Duodenal mucosa (tissue), 2 donors: ENCODE results near the gene CALML6.
"Not testable (repeated sequence)": the region's sequence is repeated elsewhere in the genome, so short reads cannot be mapped to it uniquely, and the experiment has no call there.

Experiments
- H3K27ac ChIP-seq: one replicate; pipeline ENCODE4 v1.7.0; 2013; ENCODE audit warnings: low read depth, low read length
- H3K27me3 ChIP-seq, 2 donors: one replicate each; pipeline ENCODE4 v1.7.0; 2013; ENCODE audit warnings: low read length in 2 of 2, control low read depth in 1 of 2; ENCODE audit not compliant: insufficient read depth in 2 of 2, control insufficient read depth in 1 of 2
- H3K36me3 ChIP-seq, 2 donors: one replicate each; pipeline ENCODE4 v1.7.0; 2013; ENCODE audit warnings: low read length in 2 of 2, control low read depth in 1 of 2; ENCODE audit not compliant: insufficient read depth in 2 of 2, control insufficient read depth in 1 of 2
- H3K4me1 ChIP-seq, 2 donors: one replicate each; pipeline ENCODE4 v1.7.0; 2013; ENCODE audit warnings: low read length in 2 of 2, control low read depth in 1 of 2; ENCODE audit not compliant: insufficient read depth in 2 of 2, control insufficient read depth in 1 of 2
- H3K4me3 ChIP-seq, 2 donors: one replicate each; pipeline ENCODE4 v1.7.0; 2013; ENCODE audit warnings: low read length in 2 of 2, low read depth in 1 of 2
- H3K9ac ChIP-seq, 2 donors: one replicate each; pipeline ENCODE4 v1.7.0; 2013; ENCODE audit warnings: low read length in 2 of 2, low read depth in 1 of 2
- H3K9me3 ChIP-seq, 2 donors: one replicate each; pipeline ENCODE4 v1.7.0; 2013; ENCODE audit warnings: low read length in 2 of 2, control low read depth in 1 of 2; ENCODE audit not compliant: control insufficient read depth in 1 of 2

Gene CALML6

DNA sequence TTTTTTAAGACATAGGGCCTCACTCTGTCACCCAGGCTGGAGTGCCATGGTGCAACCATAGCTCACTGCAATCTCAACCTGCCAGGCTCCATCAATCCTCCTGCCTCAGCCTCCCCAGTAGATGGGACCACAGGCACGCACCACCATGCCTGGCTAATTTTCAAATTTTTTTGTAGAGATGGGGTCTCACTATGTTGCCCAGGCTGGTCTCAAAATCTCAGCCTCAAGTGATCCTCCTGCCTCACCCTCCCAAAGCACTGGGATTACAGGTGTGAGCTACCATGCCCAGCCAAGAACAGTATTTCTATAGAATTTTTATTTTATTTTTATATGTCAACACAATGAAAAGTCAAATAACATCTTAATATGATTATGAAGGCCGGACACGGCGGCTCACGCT, 35.1 kb upstream of the CALML6 start:
- Histone ChIP-seq H3K27ac (no peak overlapping the region), H3K27me3 (no peaks in the 10 kb centered on the region), H3K4me3 (no peak overlapping the region), H3K4me1 (peaks cover 54 to 57% of the 10 kb centered on the region in 2 donors), H3K9me3 (no peaks in the 10 kb centered on the region), H3K9ac (no peak overlapping the region), H3K36me3 (peaks cover 7 to 29% of the 10 kb centered on the region in 2 donors)

DNA sequence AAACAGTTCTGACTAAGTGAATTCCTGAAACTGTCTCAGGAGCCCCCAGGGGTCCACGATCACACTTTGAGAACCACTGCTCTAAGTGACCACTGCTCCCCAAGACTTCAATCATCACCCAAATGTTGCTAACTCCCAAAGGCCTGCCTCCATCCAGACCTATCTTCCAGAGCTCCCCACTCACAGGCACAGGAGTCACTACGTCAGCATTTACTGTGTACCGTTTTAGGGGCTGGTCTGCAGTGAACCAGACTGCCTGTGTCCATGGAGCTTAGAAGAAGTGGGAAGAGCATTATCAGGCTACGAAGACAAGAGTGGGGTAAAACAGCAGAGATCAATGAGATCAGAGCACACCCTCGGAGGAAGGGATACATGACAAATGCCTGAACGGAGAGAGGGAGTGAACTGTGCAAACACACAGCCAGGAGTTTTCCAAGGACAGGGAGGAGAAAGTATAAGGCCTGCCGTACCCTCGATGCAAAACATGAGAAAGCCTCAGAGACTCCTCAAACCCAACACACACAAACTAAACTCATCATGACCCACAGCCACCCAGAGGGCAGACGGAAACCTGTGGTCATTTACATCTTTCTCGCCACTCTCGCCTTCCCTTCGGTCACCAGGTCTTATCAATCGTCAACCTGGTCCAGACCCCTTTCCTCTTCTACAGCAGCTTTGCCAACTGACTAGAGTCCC, 34.3 kb upstream of the CALML6 start:
- Histone ChIP-seq H3K9me3 (no peaks in the 10 kb centered on the region), H3K27me3 (no peaks in the 10 kb centered on the region), H3K4me3 (peak overlapping the region; percentile 8 to 48), H3K4me1 (peaks cover 54 to 57% of the 10 kb centered on the region in 2 donors), H3K9ac (peak overlapping the region; percentile 3 to 50), H3K27ac (peak overlapping the region; percentile 41), H3K36me3 (peaks cover 7 to 21% of the 10 kb centered on the region in 2 donors)

DNA sequence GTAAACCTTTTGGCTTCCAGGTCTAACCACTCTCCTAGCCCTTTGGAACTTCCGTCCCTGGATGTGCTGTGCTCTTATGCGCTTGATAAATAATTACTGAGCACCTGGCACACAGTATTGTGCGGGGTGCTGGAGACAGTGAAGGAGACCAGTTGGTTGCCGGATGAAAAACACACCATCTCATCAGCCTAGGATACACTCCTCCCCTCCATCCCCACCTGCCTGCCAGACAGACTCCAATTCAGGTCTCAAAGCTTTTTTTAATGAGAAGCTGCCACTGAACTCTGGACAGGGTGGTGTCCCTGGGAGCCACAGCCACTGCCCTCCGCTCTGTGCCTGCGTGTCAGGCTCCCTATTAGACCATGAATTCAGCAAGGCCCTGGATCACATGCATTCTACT, 33.3 kb upstream of the CALML6 start:
- H3K9ac ChIP-seq, result peak overlapping the region; percentile 3 to 50
- no peaks in the 10 kb centered on the region for H3K27me3 ChIP-seq
- H3K27ac ChIP-seq, result peak overlapping the region; percentile 53
- peaks cover 48 to 50% of the 10 kb centered on the region in 2 donors for H3K4me1 ChIP-seq
- no peaks in the 10 kb centered on the region for H3K9me3 ChIP-seq
- peaks cover 4 to 11% of the 10 kb centered on the region in 2 donors for H3K36me3 ChIP-seq
- H3K4me3 ChIP-seq, result peak overlapping the region; percentile 9 to 21

DNA sequence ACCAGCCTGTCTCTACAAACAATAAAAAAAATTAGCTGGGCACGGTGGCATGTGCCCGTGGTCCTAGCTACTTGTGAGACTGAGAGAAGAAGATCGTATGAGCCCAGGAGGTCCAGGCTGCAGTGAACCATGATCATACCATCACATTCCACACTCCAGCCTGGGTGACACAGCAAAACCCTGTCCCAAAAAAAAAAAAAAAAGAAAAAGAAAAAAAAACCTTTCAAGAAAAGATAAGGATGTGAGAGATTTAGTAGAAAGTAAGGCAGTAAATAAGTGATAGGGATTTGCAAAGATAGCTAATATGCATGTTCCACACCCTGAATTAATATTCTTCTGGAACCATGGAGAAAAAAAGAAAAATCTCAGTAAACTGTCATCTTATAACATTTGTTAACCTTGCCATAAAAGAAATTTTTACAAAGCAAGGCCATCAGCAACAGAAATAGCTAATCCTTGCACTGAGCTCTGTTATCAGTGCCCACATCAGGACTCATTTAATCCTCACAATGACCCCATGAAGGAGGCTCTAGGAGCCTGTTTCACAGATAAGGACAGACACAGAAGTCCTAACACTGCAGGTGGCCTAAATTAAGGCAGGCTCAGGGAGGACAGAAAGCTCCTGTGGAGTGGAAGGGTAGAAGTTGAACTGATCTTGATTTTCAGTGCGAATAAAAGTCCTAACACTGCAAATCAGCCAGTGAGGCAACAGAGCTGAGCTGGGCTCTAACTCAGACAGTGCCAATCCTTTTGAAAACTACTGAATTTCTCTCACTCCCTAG, 31.8 kb upstream of the CALML6 start:
- no peaks in the 10 kb centered on the region for H3K9me3 ChIP-seq
- H3K27me3 ChIP-seq, result no peaks in the 10 kb centered on the region
- H3K9ac ChIP-seq, result peak overlapping the region in 1 of 2 donors; percentile 35
- H3K27ac ChIP-seq, result no peak overlapping the region
- H3K4me3 ChIP-seq, result no peak overlapping the region
- peaks cover 48 to 52% of the 10 kb centered on the region in 2 donors for H3K4me1 ChIP-seq
- peaks cover 4 to 6% of the 10 kb centered on the region in 2 donors for H3K36me3 ChIP-seq

DNA sequence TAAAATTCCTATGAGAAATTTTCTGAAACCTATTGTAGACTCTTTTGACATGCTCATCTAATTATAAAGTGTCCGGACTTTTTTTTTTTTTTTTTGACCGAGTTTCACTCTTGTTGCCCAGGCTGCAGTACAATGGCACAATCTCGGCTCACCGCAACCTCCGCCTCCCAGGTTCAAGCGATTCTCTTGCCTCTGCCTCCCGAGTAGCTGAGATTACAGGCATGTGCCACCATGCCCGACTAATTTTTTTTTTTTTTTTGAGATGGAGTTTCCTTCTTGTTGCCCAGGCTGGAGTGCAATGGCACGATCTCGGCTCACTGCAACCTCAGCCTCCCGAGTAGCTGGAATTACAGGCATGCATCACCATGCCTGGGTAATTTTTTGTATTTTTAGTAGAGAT, 31.2 kb upstream of the CALML6 start:
- H3K27ac ChIP-seq, H3K9me3 ChIP-seq, H3K9ac ChIP-seq, H3K36me3 ChIP-seq, H3K27me3 ChIP-seq, H3K4me3 ChIP-seq: not testable (repeated sequence)
- peaks cover 49 to 51% of the 10 kb centered on the region in 2 donors for H3K4me1 ChIP-seq

DNA sequence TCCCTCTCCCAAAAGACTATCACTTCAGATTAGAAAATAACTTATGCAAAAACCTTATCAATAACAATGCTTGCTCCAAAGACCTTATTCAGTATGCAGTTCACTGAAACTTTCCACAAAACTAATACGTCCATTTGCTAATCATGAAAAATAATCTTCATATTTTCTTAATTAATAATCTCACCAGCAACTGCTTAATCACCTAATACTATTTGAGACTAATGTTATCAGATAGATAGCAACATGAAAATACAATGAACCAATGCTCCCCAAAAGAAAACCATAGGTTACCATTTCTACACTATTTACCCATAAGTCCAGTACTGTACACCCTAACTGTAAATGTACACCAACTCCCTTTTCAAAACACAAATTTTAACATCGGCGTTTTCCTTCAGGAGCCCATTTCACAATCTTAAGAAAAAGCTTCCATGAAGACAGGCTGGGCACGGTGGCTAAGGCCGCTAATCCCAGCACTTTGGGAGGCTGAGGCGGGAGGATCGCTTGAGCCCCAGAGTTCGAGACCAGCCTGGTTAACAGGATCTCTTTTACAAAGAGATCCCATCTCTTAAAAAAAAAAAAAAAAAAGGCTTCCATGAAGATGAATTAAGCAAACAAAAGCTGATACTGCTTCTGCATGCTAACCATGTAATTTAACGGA, 25.8 kb upstream of the CALML6 start:
- Histone ChIP-seq H3K9me3 (no peaks in the 10 kb centered on the region), H3K36me3 (no peaks in the 10 kb centered on the region), H3K27me3 (no peaks in the 10 kb centered on the region), H3K9ac (peak overlapping the region; percentile 63 to 80), H3K27ac (no peak overlapping the region), H3K4me1 (peaks cover 39 to 42% of the 10 kb centered on the region in 2 donors), H3K4me3 (peak overlapping the region; percentile 78 to 80)

DNA sequence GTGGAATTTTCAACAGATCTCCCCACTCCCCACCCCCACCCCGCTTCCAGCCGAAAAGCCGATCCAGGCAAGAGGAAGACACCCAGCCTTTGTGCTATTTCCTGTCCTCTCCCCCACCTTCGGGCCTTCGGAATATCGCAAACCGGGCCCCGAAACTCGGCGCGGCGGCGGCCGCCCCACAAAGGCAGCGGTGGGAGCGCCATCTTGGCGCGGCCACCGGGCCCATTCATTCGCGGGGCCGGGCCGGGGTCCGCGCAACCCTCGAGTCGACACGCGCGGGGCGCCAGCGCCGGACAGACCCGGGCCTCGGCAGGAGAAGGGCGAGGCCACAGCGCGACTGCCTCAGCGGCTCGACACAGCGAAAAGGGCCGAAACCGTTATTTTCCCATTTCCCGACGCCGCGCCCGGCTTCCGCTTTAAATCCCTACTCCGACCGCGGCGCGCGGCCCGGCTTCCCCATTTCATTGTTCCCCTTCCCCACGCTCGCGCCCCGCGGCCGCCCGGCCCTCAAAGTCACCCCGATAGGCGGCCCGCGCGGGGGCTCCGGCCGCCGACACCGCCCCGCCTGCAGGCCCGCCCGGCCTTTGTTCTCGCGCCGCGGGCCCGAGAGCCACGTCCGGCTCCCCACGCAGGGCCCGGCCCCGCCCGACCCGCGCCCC, 25.1 kb upstream of the CALML6 start:
- Histone ChIP-seq H3K27me3 (no peaks in the 10 kb centered on the region), H3K9me3 (no peaks in the 10 kb centered on the region), H3K4me1 (peaks cover 37 to 45% of the 10 kb centered on the region in 2 donors), H3K27ac (peak overlapping the region; percentile 56), H3K9ac (peak overlapping the region; percentile 63 to 80), H3K36me3 (no peaks in the 10 kb centered on the region), H3K4me3 (peak overlapping the region; percentile 78 to 80)

DNA sequence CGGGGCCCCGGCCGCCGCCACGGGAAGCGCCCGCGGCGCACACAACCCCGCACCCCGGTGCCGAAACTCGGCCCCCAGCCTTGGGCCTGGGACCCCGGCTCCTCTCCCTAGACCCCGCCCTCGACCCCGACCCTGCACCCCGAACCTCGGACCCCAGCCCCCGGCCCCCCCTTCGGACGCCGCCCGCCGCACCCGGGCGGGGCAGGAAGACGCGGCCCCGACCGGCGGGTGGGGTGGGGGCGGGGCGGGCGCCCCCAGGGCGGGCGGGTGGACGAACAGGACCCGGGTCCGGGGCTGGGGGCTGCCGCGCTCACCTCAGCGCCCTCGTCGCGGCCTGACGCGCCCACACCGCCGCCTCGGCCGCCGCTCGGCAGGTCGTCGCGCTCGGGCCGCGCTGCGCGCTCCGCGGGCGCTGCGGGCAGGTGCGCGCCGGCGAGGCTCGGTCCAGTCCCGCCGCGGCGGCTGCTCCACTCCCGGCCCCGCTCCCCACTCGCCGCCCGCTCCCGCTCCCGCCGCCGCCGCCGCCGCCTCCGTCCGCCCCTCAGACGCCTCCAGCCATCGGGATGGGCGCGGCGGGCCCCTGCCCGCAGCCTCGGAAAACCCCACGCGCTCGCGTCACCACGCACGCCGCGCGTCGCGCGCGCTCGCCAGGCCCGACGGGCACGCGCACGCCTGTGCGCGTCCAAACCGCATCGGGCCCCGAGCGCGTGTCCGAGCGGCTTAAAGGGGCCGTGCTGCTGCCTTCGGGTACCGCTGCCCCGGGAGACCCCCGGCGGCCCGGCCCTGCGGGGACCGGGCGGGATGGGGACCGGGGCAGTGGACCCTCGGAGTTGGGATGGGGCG, 24.3 kb upstream of the CALML6 start, which contains the start of gene GNB1:
Gene GNB1, minus strand, starts transcription at position 582 of the 843 bp plus-strand sequence. CDS start 65,634 bp downstream, outside the sequence.
- Histone ChIP-seq H3K36me3 (no peaks in the 10 kb centered on the region), H3K9ac (peak within 1 kb of the TSS; percentile 81 to 91), H3K4me1 (peaks cover 45 to 52% of the 10 kb centered on the region in 2 donors), H3K9me3 (no peaks in the 10 kb centered on the region), H3K4me3 (peak within 1 kb of the TSS; percentile 80 to 83), H3K27ac (peak within 1 kb of the TSS; percentile 92), H3K27me3 (no peaks in the 10 kb centered on the region)
